ENCODE results near the gene TPBGL. TPM values are rescaled to one million over a fixed set of nuclear protein-coding genes. Genes with fewer than 3 reads are reported as not detected.

The TPBGL gene
- total RNA-seq, 4 donors from 2014 or later, result 0.09 TPM; not detected in 3

- WGBS, 2 donors, result 77 to 78% methylated on average over 7 to 10 of the region's 10 CpGs
- H3K9me3 ChIP-seq, result no peaks in the 10 kb centered on the region
- H3K27me3 ChIP-seq, result peaks cover 11 to 68% (median 16%) of the 10 kb centered on the region in 4 donors
- intact Hi-C loops (cut with DNase I), result loop anchor here (10.0 kb wide), 1 partner anchor 319 kb away; no protein-coding TSS in a partner anchor
- peaks cover 5 to 24% (median 20%) of the 10 kb centered on the region in 3 donors for H3K4me1 ChIP-seq
- no peaks in the 10 kb centered on the region for H3K36me3 ChIP-seq
- TF ChIP-seq CTCF (IDR thresholded peaks at IDR 0.05), result no peak
- no peak overlapping the region for H3K4me3 ChIP-seq
- no peak overlapping the region for H3K27ac ChIP-seq
- DNase-seq, result no peak
These were observed 3.7 kb downstream of the TPBGL start for GRCh38 chr11:75244052-75244814.

GRCh38 chr11:75245356-75246005 lies 4.9 kb downstream of the TPBGL start:
- Histone ChIP-seq H3K9me3 (no peaks in the 10 kb centered on the region), H3K36me3 (no peaks in the 10 kb centered on the region), H3K27me3 (peaks cover 4 to 60% (median 9%) of the 10 kb centered on the region in 4 donors), H3K4me3 (no peak overlapping the region), H3K4me1 (peaks cover 2 to 19% (median 17%) of the 10 kb centered on the region in 3 donors), H3K27ac (no peak overlapping the region)
- intact Hi-C loops (cut with DNase I), result loop anchor here (5.0 to 10.0 kb wide), 3 partner anchors 103 to 321 kb away; no protein-coding TSS in a partner anchor
- WGBS, 2 donors, result 69 to 74% methylated on average over 5 of the region's 5 CpGs
- no peak for DNase-seq
- no peak for TF ChIP-seq POLR2A (IDR thresholded peaks at IDR 0.05)
- no peak for TF ChIP-seq CTCF (IDR thresholded peaks at IDR 0.05)

GRCh38 chr11:75246006-75246670 lies 5.6 kb downstream of the TPBGL start:
- WGBS, 2 donors, result 44 to 57% methylated on average over 5 to 6 of the region's 7 CpGs
- Histone ChIP-seq H3K27me3 (peaks cover 4 to 55% (median 5%) of the 10 kb centered on the region in 4 donors), H3K9me3 (no peaks in the 10 kb centered on the region), H3K36me3 (no peaks in the 10 kb centered on the region), H3K4me3 (no peak overlapping the region), H3K4me1 (peaks cover 0 to 12% (median 11%) of the 10 kb centered on the region in 3 donors), H3K27ac (no peak overlapping the region)
- no peak for TF ChIP-seq CTCF (IDR thresholded peaks at IDR 0.05)
- no peak for DNase-seq
- intact Hi-C loops (cut with DNase I), result loop anchor here (5.0 to 10.0 kb wide), 3 partner anchors 104 to 321 kb away; no protein-coding TSS in a partner anchor

DNA sequence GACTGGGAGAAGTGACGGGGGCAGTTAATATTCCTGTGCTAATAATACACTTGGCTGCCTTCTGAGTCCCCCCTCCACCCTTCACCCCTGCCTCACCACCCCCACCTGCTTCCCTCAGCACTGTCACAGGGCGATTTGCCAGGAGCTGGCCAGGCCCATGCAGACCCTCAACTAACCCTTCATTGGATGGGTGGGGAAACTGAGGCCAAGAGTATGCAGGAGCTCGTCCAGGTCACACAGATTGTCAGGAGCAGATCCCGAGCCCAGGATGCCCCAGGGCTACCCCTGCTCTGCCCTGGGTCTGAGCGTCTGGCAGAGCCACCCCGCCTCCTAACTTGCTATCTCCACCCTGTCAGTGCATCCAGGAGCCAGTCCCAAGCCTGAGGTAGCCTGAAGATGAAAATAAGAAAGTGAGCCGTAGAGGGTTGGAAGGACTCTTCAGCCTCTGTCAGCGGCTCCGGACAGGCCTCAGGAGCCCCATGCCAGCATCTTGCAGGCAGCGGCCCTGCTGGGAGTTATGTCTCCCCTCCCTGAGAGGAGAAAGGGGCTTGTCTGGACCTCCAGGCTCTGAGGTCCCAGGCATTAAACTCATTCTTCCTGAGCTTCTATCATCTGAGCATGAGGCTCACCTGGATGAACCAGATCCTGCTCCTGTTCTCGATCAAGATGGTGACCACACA lies 6.2 kb downstream of the TPBGL start:
- H3K4me1 ChIP-seq, result peaks cover 0 to 7% (median 4%) of the 10 kb centered on the region in 3 donors
- TF ChIP-seq POLR2A (IDR thresholded peaks at IDR 0.05) (no peak), CTCF (IDR thresholded peaks at IDR 0.05) (no peak)
- WGBS, 2 donors, result 69 to 79% methylated on average over 2 to 6 of the region's 11 CpGs
- intact Hi-C loops (cut with DNase I), result loop anchor here (5.0 to 10.0 kb wide), 3 partner anchors 105 to 322 kb away; no protein-coding TSS in a partner anchor
- no peak overlapping the region for H3K27ac ChIP-seq
- H3K4me3 ChIP-seq, result no peak overlapping the region
- peaks cover 4 to 50% (median 5%) of the 10 kb centered on the region in 4 donors for H3K27me3 ChIP-seq
- no peaks in the 10 kb centered on the region for H3K36me3 ChIP-seq
- no peak for DNase-seq
- H3K9me3 ChIP-seq, result no peaks in the 10 kb centered on the region
